HG02763 (cell line): ENCODE data around the gene BIN1.

Source experiments
- ATAC-seq: cut with Tn5 transposase; IDR thresholded peaks from one replicate; pipeline ENCODE4 v1.9.1; 2021; ENCODE audit warnings: mild to moderate bottlenecking, moderate library complexity; ENCODE audit not compliant: unreplicated experiment

The BIN1 gene

GRCh38 chr2:127049927-127050802 lies 56.8 kb downstream of the BIN1 start:
- peak; percentile 56 for ATAC-seq

- no peak for ATAC-seq
Observed at GRCh38 chr2:127048969-127049897, 57.7 kb downstream of the BIN1 start.

- ATAC-seq = no peak
Observed at GRCh38 chr2:127048618-127048935, 58.4 kb downstream of the BIN1 start.

GRCh38 chr2:127047716-127048617 lies 59.0 kb downstream of the BIN1 start:
- ATAC-seq = no peak

- ATAC-seq = no peak
Observed at GRCh38 chr2:127047054-127047453, 59.9 kb downstream of the BIN1 start.

GRCh38 chr2:127046579-127046978 lies 60.4 kb downstream of the BIN1 start:
- no peak for ATAC-seq

GRCh38 chr2:127045792-127046501 lies 61.0 kb downstream of the BIN1 start:
- no peak for ATAC-seq

- ATAC-seq = no peak
Observed at GRCh38 chr2:127044977-127045661, 61.8 kb downstream of the BIN1 start.

GRCh38 chr2:127044165-127044718 lies 62.7 kb downstream of the BIN1 start:
- ATAC-seq = no peak

- ATAC-seq = no peak
Observed at GRCh38 chr2:127043367-127044164, 63.4 kb downstream of the BIN1 start.

GRCh38 chr2:127041259-127041970 lies 65.5 kb downstream of the BIN1 start:
- ATAC-seq = no peak

GRCh38 chr2:127040169-127040568 lies 66.8 kb downstream of the BIN1 start:
- no peak for ATAC-seq

GRCh38 chr2:127039387-127040031 lies 67.4 kb downstream of the BIN1 start:
- peak; percentile 55 for ATAC-seq

GRCh38 chr2:127037476-127037875 lies 69.5 kb downstream of the BIN1 start:
- no peak for ATAC-seq

GRCh38 chr2:127034883-127035611 lies 71.9 kb downstream of the BIN1 start:
- ATAC-seq = peak; percentile 54

GRCh38 chr2:127034051-127034450 lies 72.9 kb downstream of the BIN1 start:
- no peak for ATAC-seq

- no peak for ATAC-seq
Observed at GRCh38 chr2:127032621-127033020, 74.3 kb downstream of the BIN1 start.
